B cell (primary cell): ENCODE measurements around the gene TMEM147. TPM values are rescaled to one million over a fixed set of nuclear protein-coding genes. Genes with fewer than 3 reads are reported as not detected.

ENCODE experiments used
- ATAC-seq: fragments of 200-7000 bp; cut with Tn5 transposase; one replicate; pipeline ENCODE4 v1.10.0; 2021; ENCODE audit warnings: low read depth, mild to moderate bottlenecking, moderate number of reproducible peaks, moderate library complexity
- CTCF ChIA-PET: fragments of 350-600 bp; sonication (Branson Sonifier 250); formaldehyde crosslinking; loops from one replicate; lab custom pipeline; 2021; ENCODE audit warnings: antibody characterized with exemption, inconsistent platforms; lab: Charles Lee
- POLR2A ChIA-PET: fragments of 350-600 bp; sonication (Branson Sonifier 250); formaldehyde crosslinking; loops from one replicate; lab custom pipeline; 2021; ENCODE audit warnings: antibody characterized with exemption; lab: Charles Lee
- DNase-seq: peaks from one replicate; pipeline ENCODE4 v3.0.0; 2013
- H2AFZ ChIP-seq: 2 replicates; pipeline ENCODE4 v1.6.1; 2012; ENCODE audit warnings: mild to moderate bottlenecking, low read depth, low read length; ENCODE audit not compliant: insufficient read depth, poor library complexity, severe bottlenecking
- H3K27ac ChIP-seq, 2 donors: 1 replicate in 1 of 2; 2 replicates in 1 of 2; pipeline ENCODE4 v1.5.1; 2012 to 2013; ENCODE audit warnings: low read length in 2 of 2, mild to moderate bottlenecking in 2 of 2, moderate library complexity in 1 of 2
- H3K27me3 ChIP-seq, 4 experiments: fragments of 200-600 bp in 1 of 4; sonication (generic) in 1 of 4; replicated peaks in 1 of 4; 1 replicate in 2 of 4; 2 replicates in 2 of 4; pipeline versions ENCODE4 v1.6.1 to v1.7.0; 2013 to 2016; ENCODE audit warnings: low read length in 3 of 4, mild to moderate bottlenecking in 2 of 4, mixed read lengths in 1 of 4, moderate library complexity in 1 of 4; ENCODE audit not compliant: insufficient read depth in 4 of 4, control insufficient read depth in 3 of 4; ENCODE audit errors: control extremely low read depth in 1 of 4
- H3K36me3 ChIP-seq, 2 experiments: replicated peaks in 1 of 2; 1 replicate in 1 of 2; 2 replicates in 1 of 2; pipeline versions ENCODE4 v1.6.1 to v1.7.1; 2013; ENCODE audit warnings: low read length in 1 of 2; ENCODE audit not compliant: insufficient read depth in 2 of 2, control insufficient read depth in 1 of 2; ENCODE audit errors: control extremely low read depth in 1 of 2, extremely low read depth in 1 of 2
- H3K4me1 ChIP-seq, 2 donors: fragments of 200-600 bp in 1 of 2; sonication (generic) in 1 of 2; 1 replicate in 1 of 2; 2 replicates in 1 of 2; pipeline versions ENCODE4 v1.5.1 to v1.6.1; 2013 to 2017; ENCODE audit warnings: low read length in 2 of 2; ENCODE audit not compliant: control insufficient read depth in 2 of 2, insufficient read depth in 2 of 2
- H3K4me2 ChIP-seq: replicated peaks from 2 replicates; pipeline ENCODE3; 2012; ENCODE audit warnings: mild to moderate bottlenecking, low read depth, low read length; ENCODE audit not compliant: poor library complexity, severe bottlenecking
- H3K4me3 ChIP-seq, 5 experiments: fragments of 200-600 bp in 1 of 5; sonication (generic) in 1 of 5; 1 replicate in 3 of 5; 2 replicates in 2 of 5; pipeline versions ENCODE4 v1.5.1 to v1.7.0; 2011 to 2016; ENCODE audit warnings: low read length in 4 of 5, mild to moderate bottlenecking in 4 of 5, low read depth in 2 of 5, control low read depth in 1 of 5, moderate library complexity in 1 of 5; ENCODE audit not compliant: insufficient read depth in 1 of 5; ENCODE audit errors: control extremely low read depth in 1 of 5, extremely low read depth in 1 of 5
- H3K79me2 ChIP-seq: fragments of 200-600 bp; sonication (generic); one replicate; pipeline ENCODE4 v1.6.0; 2016; ENCODE audit warnings: low read length; ENCODE audit not compliant: control insufficient read depth, insufficient read depth
- H3K9ac ChIP-seq: fragments of 200-600 bp; sonication (generic); 2 replicates; pipeline ENCODE4 v1.6.1; 2017; ENCODE audit warnings: mild to moderate bottlenecking, low read length, moderate library complexity
- H3K9me3 ChIP-seq, 3 donors: one replicate each; pipeline versions ENCODE4 v1.6.1 to v1.7.1; 2013; ENCODE audit warnings: low read length in 2 of 3; ENCODE audit not compliant: control insufficient read depth in 2 of 3, insufficient read depth in 1 of 3; ENCODE audit errors: control extremely low read depth in 1 of 3
- H4K20me1 ChIP-seq: 2 replicates; pipeline ENCODE4 v1.6.0; 2012; ENCODE audit warnings: mild to moderate bottlenecking, low read length; ENCODE audit not compliant: insufficient read depth, control insufficient read depth, poor library complexity, severe bottlenecking
- H3K27ac Mint-ChIP-seq: one replicate; pipeline ENCODE4 v1.8.0; 2021; ENCODE audit warnings: mixed read lengths
- H3K27me3 Mint-ChIP-seq: one replicate; pipeline ENCODE4 v1.8.0; 2021; ENCODE audit warnings: mixed read lengths
- H3K4me1 Mint-ChIP-seq: one replicate; pipeline ENCODE4 v1.8.0; 2021; ENCODE audit warnings: mixed read lengths
- H3K4me3 Mint-ChIP-seq: one replicate; pipeline ENCODE4 v1.8.0; 2021; ENCODE audit warnings: mixed read lengths
- H3K9me3 Mint-ChIP-seq: one replicate; pipeline ENCODE4 v1.8.0; 2022; ENCODE audit warnings: mixed read lengths; ENCODE audit not compliant: insufficient read depth
- CTCF ChIP-seq: fragments of 200-600 bp; IDR thresholded peaks from one replicate; pipeline ENCODE4 v1.8.0; 2022; ENCODE audit warnings: antibody characterized with exemption, mild to moderate bottlenecking
- EZH2 ChIP-seq: IDR thresholded peaks from 2 replicates; pipeline ENCODE4 v1.6.1; 2012; ENCODE audit warnings: borderline replicate concordance, low read depth, mild to moderate bottlenecking, moderate library complexity, low read length; ENCODE audit not compliant: insufficient read depth, poor library complexity, severe bottlenecking
- WGBS: methylation state at CpG from one replicate; pipeline ENCODE4 v1.1.5; 2013; ENCODE audit warnings: missing lambda C conversion rate; ENCODE audit not compliant: insufficient coverage; 5-methylcytosine and 5-hydroxymethylcytosine counted together
- intact Hi-C: fragments of 100-400 bp; cut with micrococcal nuclease; formaldehyde crosslinking; loops from one replicate; pipeline ENCODE4 v1.10.0; 2022
- polyA plus RNA-seq: library from polyadenylated mRNA; depleted of rRNA; stranded (reverse); fragments of >200 nt; gene quantifications from 2 replicates; pipeline ENCODE4 v1.2.3, GENCODE V29; 2012
- total RNA-seq, 2 donors: library from RNA; stranded (reverse); fragments of 120-200 nt in 1 of 2; gene quantifications; 1 replicate in 1 of 2; 2 replicates in 1 of 2; pipeline versions ENCODE4 v1.2.3 to v1.2.4, GENCODE V29; 2013 to 2022

TMEM147 gene
- total and polyA plus RNA-seq, 2 donors (not counting 1 experiment from before 2014, with no cell fraction given) = 39.8 to 68.9 TPM

- Mint-ChIP-seq H3K27me3 (peaks cover 46% of the 10 kb centered on the region), H3K4me1 (peaks cover 27% of the 10 kb centered on the region), H3K9me3 (no peaks in the 10 kb centered on the region), H3K27ac (no peak overlapping the region), H3K4me3 (peak overlapping the region; percentile 78)
- H3K36me3 ChIP-seq = no peaks in the 10 kb centered on the region
- no peak overlapping the region for H3K27ac ChIP-seq
- 12% methylated on average over 55 of the region's 60 CpGs for WGBS
- peaks cover 0 to 14% (median 0%) of the 10 kb centered on the region in 3 donors for H3K9me3 ChIP-seq
- POLR2A ChIA-PET = no interaction called here
- no peaks in the 10 kb centered on the region for H3K79me2 ChIP-seq
- H4K20me1 ChIP-seq = no peaks in the 10 kb centered on the region
- peak overlapping the region; percentile 37 for H3K9ac ChIP-seq
- CTCF ChIA-PET = interaction anchor here (0.5 to 1.8 kb wide), 2 partner anchors 10 to 137 kb away, joined by 4 read pairs; no protein-coding TSS in a partner anchor
- peaks cover 23 to 24% of the 10 kb centered on the region in 2 donors for H3K4me1 ChIP-seq
- H3K27me3 ChIP-seq = peaks cover 0 to 48% (median 10%) of the 10 kb centered on the region in 4 experiments
- DNase-seq (peak; percentile 63), ATAC-seq (peak; percentile 35)
- TF ChIP-seq EZH2 (no peak), CTCF (no peak)
- H3K4me2 ChIP-seq = peak overlapping the region; percentile 74
- intact Hi-C loops = no loop called here
- H2AFZ ChIP-seq = peak overlapping the region; percentile 54
- H3K4me3 ChIP-seq = peak overlapping the region in 3 of 5 experiments; percentile 32 to 45 (median 42)
These were observed 12.3 kb downstream of the TMEM147 start for GRCh38 chr19:35557539-35558399.
